Measurements from ENCODE around the gene HSD17B2.

DNA sequence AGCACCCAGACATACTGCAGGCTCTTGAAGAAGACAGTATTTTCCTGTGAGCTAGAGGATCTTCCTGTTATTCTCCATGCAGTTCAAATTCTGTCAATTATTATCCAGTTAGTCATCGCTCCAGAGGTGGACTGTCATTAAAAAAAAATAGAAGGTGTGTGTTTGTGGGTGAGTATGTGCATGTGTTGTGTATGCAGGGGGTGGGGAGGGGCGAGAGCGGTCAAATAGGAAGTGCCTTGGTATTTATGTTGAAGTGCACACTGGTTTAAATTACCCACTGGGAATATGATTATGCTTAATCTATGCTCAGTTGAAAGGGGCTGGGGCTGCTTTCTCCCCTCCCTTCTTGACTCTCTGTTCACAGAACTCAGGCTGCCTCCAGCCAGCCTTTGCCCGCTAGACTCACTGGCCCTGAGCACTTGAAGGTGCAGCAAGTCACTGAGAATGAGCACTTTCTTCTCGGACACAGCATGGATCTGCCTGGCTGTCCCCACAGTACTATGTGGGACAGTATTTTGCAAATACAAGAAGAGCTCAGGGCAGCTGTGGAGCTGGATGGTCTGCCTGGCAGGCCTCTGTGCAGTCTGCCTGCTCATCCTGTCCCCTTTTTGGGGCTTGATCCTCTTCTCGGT lies at the start of gene HSD17B2:
- TF ChIP-seq, protein P1, sequence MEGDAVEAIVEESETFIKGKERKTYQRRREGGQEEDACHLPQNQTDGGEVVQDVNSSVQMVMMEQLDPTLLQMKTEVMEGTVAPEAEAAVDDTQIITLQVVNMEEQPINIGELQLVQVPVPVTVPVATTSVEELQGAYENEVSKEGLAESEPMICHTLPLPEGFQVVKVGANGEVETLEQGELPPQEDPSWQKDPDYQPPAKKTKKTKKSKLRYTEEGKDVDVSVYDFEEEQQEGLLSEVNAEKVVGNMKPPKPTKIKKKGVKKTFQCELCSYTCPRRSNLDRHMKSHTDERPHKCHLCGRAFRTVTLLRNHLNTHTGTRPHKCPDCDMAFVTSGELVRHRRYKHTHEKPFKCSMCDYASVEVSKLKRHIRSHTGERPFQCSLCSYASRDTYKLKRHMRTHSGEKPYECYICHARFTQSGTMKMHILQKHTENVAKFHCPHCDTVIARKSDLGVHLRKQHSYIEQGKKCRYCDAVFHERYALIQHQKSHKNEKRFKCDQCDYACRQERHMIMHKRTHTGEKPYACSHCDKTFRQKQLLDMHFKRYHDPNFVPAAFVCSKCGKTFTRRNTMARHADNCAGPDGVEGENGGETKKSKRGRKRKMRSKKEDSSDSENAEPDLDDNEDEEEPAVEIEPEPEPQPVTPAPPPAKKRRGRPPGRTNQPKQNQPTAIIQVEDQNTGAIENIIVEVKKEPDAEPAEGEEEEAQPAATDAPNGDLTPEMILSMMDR (conservative IDR thresholded peaks at IDR 0.05 in 1 of 2, IDR thresholded peaks at IDR 0.05 in 1 of 2; ENCODE audit: low read depth in 1 of 2, low read length in 2 of 2), result no peak
- TF ChIP-seq EZH2 (IDR thresholded peaks at IDR 0.05; ENCODE audit: low read length, missing control alignments), result no peak
